ENCODE measurements around the gene EXOC5. TPM values are rescaled to one million over a fixed set of nuclear protein-coding genes. Genes with fewer than 3 reads are reported as not detected.
"Not testable (repeated sequence)": the region's sequence is repeated elsewhere in the genome, so short reads cannot be mapped to it uniquely, and the experiment has no call there.

Gene EXOC5
- total RNA-seq, 1 donor from 2014 or later, result 79.7 TPM

DNA sequence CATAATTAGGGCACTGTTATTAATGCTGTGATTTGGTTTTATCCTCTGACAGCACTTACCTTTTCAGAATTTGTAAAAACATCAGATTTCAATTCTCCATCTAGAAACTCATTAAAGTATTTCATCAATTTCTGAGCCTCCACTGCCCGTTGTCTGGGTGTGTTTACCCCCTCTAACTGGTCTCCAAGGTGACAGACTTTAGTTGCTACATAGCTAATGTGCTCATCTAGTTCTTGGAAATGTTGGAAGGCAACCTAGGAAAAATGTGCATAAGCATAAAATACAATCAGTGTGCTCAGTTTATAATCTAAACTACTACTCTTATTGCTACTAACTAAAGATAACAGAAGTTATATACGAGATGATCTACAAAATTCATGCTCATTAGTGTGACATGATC is 24.6 kb downstream of the EXOC5 start:
- H3K36me3 Mint-ChIP-seq (ENCODE audit: low read depth), result peaks cover 26% of the 10 kb centered on the region
- DNase-seq (ENCODE audit: low spot score), result no peak
- intact Hi-C loops (cut with micrococcal nuclease), result no loop called here
- no peak overlapping the region for H3K27ac Mint-ChIP-seq
- H3K27me3 Mint-ChIP-seq (ENCODE audit: low read depth), result no peaks in the 10 kb centered on the region
- H3K9me3 Mint-ChIP-seq, result no peaks in the 10 kb centered on the region
- H3K4me3 Mint-ChIP-seq (ENCODE audit: low read depth), result no peak overlapping the region
- H3K4me1 Mint-ChIP-seq (ENCODE audit: low read depth), result peaks cover 2% of the 10 kb centered on the region

DNA sequence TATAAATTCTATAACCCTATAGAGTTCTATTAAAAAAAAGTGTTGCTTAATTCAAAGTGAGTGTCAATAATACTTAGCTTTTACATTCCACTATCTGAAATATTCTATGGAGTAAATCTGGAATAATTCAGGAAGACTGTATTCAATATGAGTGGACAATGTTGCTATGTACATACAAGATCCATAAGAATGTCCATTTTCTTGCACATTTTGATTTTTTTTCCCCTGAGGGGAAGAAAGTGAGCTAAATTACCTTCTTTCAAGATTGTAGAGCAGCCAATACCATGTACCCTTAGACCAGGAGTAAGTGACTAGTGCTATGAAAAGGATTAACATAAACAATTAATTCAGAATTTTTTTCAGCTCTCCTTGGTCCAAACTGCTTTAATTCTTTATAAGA is 25.4 kb downstream of the EXOC5 start:
- DNase-seq (ENCODE audit: low spot score), result no peak
- intact Hi-C loops (cut with micrococcal nuclease), result no loop called here
- peaks cover 26% of the 10 kb centered on the region for H3K36me3 Mint-ChIP-seq (ENCODE audit: low read depth)

DNA sequence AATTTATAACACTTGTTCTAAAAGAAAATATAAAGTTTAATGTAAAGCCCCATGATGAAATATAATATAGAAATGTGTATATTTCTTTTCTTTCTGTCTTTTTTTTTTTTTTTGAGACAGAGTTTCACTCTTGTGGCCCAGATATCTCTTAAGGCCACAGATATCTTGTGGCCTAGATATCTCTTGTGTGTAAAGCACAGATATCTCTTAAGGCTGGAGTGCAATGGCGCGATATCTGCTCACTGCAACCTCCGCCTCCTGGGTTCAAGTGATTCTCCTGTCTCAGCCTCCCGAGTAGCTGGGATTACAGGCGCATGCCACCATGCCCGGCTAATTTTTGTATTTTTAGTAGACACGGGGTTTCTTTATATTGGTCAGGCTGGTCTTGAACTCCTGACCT is 28.6 kb downstream of the EXOC5 start:
- H3K4me3 Mint-ChIP-seq (ENCODE audit: low read depth); H3K27ac Mint-ChIP-seq; intact Hi-C loops (cut with micrococcal nuclease); H3K4me1 Mint-ChIP-seq (ENCODE audit: low read depth); H3K9me3 Mint-ChIP-seq; H3K27me3 Mint-ChIP-seq (ENCODE audit: low read depth); DNase-seq (ENCODE audit: low spot score): not testable (repeated sequence)
- peaks cover 14% of the 10 kb centered on the region for H3K36me3 Mint-ChIP-seq (ENCODE audit: low read depth)

More for the DNA sequence above, 25.4 kb downstream of the EXOC5 start:
- H3K4me1 Mint-ChIP-seq (ENCODE audit: low read depth), result peaks cover 2% of the 10 kb centered on the region
- no peaks in the 10 kb centered on the region for H3K27me3 Mint-ChIP-seq (ENCODE audit: low read depth)
- no peaks in the 10 kb centered on the region for H3K9me3 Mint-ChIP-seq
- no peak overlapping the region for H3K4me3 Mint-ChIP-seq (ENCODE audit: low read depth)
- H3K27ac Mint-ChIP-seq, result no peak overlapping the region

DNA sequence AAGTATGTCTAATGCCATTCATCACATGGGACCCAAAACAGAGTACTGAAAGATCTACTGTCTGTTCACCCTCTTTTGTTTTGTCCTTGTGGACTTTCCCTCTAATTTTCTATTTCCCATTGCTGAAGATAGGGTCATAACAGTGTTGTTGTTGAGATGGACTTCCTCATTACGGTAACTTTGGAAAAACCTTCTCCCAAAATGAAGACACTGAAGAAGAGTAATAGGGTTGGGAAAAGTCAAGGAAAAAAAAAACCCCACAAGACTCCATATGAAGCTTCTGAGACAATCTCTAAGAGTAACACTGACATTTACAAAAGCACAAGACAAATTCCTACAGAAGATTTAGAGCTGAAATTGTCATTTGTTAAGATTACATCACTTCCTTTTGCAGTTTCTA is 36.7 kb downstream of the EXOC5 start:
- H3K9me3 Mint-ChIP-seq, result peaks cover 8% of the 10 kb centered on the region
- peaks cover 49% of the 10 kb centered on the region for H3K36me3 Mint-ChIP-seq (ENCODE audit: low read depth)
- no peak for DNase-seq (ENCODE audit: low spot score)
- intact Hi-C loops (cut with micrococcal nuclease), result no loop called here
- H3K4me3 Mint-ChIP-seq (ENCODE audit: low read depth), result no peak overlapping the region
- H3K27ac Mint-ChIP-seq, result no peak overlapping the region
- H3K27me3 Mint-ChIP-seq (ENCODE audit: low read depth), result no peaks in the 10 kb centered on the region
- H3K4me1 Mint-ChIP-seq (ENCODE audit: low read depth), result peaks cover 4% of the 10 kb centered on the region

DNA sequence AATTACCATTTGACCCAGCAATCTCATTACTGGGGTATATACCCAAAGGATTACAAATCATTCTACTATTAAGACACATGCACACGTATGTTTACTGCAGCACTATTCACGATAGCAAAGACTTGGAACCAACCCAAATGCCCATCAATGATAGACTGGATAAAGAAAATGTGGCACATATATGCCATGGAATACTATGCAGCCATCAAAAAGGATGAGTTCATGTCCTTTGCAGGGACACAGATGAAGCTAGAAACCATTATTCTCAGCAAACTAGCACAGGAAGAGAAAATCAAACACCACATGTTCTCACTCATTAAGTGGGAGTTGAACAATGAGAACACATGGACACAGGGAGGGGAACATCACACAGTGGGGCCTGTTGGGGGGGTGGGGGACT is 40.4 kb downstream of the EXOC5 start:
- peaks cover 59% of the 10 kb centered on the region for H3K36me3 Mint-ChIP-seq (ENCODE audit: low read depth)
- H3K4me1 Mint-ChIP-seq (ENCODE audit: low read depth); intact Hi-C loops (cut with micrococcal nuclease); H3K27me3 Mint-ChIP-seq (ENCODE audit: low read depth); H3K9me3 Mint-ChIP-seq; H3K4me3 Mint-ChIP-seq (ENCODE audit: low read depth); H3K27ac Mint-ChIP-seq; DNase-seq (ENCODE audit: low spot score): not testable (repeated sequence)

DNA sequence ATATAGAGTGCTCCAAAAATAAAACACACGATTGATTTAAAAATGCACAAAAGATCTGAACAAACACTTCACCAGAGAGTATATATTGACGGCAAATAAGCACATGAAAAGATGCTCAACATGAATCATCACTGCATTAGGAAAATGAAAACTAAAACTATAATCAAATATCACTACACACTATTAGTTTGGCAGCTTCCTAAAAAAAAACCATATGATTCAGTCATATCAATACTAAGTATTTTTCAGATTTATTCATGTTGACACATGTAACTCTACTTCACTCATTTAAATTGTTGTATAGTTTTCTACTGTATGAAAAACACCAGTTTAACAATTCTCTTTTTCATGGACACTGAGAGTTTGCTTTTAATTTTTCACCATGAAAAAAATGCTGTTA is 41.6 kb downstream of the EXOC5 start:
- Mint-ChIP-seq H3K4me3 (ENCODE audit: low read depth) (no peak overlapping the region), H3K9me3 (peaks cover 8% of the 10 kb centered on the region), H3K27ac (no peak overlapping the region), H3K4me1 (ENCODE audit: low read depth) (peaks cover 2% of the 10 kb centered on the region), H3K36me3 (ENCODE audit: low read depth) (peaks cover 55% of the 10 kb centered on the region), H3K27me3 (ENCODE audit: low read depth) (no peaks in the 10 kb centered on the region)
- intact Hi-C loops (cut with micrococcal nuclease), result no loop called here
- no peak for DNase-seq (ENCODE audit: low spot score)

DNA sequence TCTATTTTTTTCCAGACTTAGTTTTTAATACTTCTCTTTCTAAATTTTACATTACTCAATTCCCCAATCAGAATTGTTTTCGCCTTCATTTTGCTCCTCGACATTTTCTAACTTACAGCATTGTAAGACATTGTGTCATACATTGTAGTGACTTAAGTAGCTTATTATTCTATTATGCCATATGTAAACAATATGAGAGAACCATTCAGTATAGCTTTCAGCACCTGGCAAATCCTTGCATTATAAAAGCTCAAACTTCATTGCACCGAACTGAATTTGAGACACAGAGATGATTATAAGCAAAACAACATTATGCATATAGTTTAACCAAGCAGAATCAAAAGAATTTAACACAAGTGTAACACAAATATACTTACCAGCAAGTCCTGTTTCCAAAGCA is 46.8 kb downstream of the EXOC5 start:
- no peak overlapping the region for H3K4me3 Mint-ChIP-seq (ENCODE audit: low read depth)
- no peaks in the 10 kb centered on the region for H3K27me3 Mint-ChIP-seq (ENCODE audit: low read depth)
- DNase-seq (ENCODE audit: low spot score), result no peak
- intact Hi-C loops (cut with micrococcal nuclease), result no loop called here
- H3K27ac Mint-ChIP-seq, result no peak overlapping the region
- H3K36me3 Mint-ChIP-seq (ENCODE audit: low read depth), result peaks cover 43% of the 10 kb centered on the region
- no peaks in the 10 kb centered on the region for H3K4me1 Mint-ChIP-seq (ENCODE audit: low read depth)
- no peaks in the 10 kb centered on the region for H3K9me3 Mint-ChIP-seq

DNA sequence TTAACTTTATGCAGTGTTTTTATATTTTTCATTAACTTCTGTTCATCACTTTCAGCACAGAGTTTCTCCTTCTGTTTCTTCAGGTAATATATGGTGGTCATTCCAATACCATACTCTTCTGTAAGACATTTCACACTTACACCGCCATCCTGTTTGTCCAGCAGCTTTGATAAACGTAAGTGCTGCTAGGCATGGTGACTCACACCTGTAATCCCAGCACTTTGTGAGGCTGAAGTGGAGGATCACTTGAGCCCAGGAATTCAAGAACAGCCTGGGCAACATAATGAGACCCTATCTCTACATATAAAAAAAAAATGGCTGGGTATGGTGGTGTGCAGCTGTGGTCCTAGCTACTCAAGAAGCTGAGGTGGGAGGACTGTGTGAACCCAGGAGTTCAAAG is 55.8 kb downstream of the EXOC5 start:
- intact Hi-C loops (cut with micrococcal nuclease), result no loop called here
- no peaks in the 10 kb centered on the region for H3K27me3 Mint-ChIP-seq (ENCODE audit: low read depth)

DNA sequence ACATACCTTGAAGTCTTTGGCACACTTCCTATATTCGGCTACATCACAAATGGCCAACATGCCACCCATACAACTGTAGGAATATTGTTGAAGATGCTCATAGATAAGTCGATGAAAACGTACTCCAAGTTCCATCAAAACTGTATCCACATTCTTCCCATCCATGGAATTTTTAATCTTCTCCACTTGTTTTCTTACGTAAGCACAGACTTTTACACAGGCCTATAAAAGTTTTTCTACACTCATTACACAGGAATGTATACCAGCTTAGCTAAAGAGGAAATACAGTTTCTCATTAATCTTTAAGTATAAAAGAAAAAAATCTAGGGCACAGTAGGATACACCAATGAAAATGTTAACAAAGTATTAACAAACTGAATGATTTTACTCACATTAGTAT is 59.1 kb downstream of the EXOC5 start:
- H3K9me3 Mint-ChIP-seq, result no peaks in the 10 kb centered on the region

More for the DNA sequence above, 55.8 kb downstream of the EXOC5 start:
- no peak overlapping the region for H3K4me3 Mint-ChIP-seq (ENCODE audit: low read depth)
- no peaks in the 10 kb centered on the region for H3K4me1 Mint-ChIP-seq (ENCODE audit: low read depth)
- DNase-seq (ENCODE audit: low spot score), result no peak
- H3K36me3 Mint-ChIP-seq (ENCODE audit: low read depth), result peaks cover 58% of the 10 kb centered on the region
- H3K27ac Mint-ChIP-seq, result no peak overlapping the region
- H3K9me3 Mint-ChIP-seq, result no peaks in the 10 kb centered on the region

DNA sequence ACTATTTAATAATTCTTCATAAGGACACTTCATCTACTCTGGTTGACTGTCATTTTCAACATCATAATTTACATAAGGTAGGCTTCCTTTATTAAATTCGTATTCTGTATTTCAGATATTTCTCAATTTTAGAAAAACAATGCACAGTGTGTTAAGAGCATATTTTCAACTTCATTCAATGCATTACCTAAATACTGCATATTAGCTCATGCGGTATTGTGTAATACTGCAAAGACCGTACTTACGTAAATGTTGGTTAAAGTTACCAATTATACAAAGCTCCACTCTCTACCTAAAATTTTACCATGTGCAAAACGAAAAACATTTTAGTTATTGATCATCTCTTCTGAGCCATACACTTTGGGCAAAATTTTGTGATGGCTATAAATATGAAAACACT is 62.8 kb downstream of the EXOC5 start:
- no peaks in the 10 kb centered on the region for H3K4me1 Mint-ChIP-seq (ENCODE audit: low read depth)
- H3K27ac Mint-ChIP-seq, result no peak overlapping the region
- intact Hi-C loops (cut with micrococcal nuclease), result no loop called here
- no peak overlapping the region for H3K4me3 Mint-ChIP-seq (ENCODE audit: low read depth)
- no peaks in the 10 kb centered on the region for H3K27me3 Mint-ChIP-seq (ENCODE audit: low read depth)
- no peaks in the 10 kb centered on the region for H3K9me3 Mint-ChIP-seq
- no peak for DNase-seq (ENCODE audit: low spot score)
- peaks cover 18% of the 10 kb centered on the region for H3K36me3 Mint-ChIP-seq (ENCODE audit: low read depth)

More for the DNA sequence above, 59.1 kb downstream of the EXOC5 start:
- Mint-ChIP-seq H3K27me3 (ENCODE audit: low read depth) (no peaks in the 10 kb centered on the region), H3K27ac (no peak overlapping the region), H3K36me3 (ENCODE audit: low read depth) (peaks cover 35% of the 10 kb centered on the region), H3K4me3 (ENCODE audit: low read depth) (no peak overlapping the region), H3K4me1 (ENCODE audit: low read depth) (no peaks in the 10 kb centered on the region)
- no peak for DNase-seq (ENCODE audit: low spot score)
- intact Hi-C loops (cut with micrococcal nuclease), result no loop called here

DNA sequence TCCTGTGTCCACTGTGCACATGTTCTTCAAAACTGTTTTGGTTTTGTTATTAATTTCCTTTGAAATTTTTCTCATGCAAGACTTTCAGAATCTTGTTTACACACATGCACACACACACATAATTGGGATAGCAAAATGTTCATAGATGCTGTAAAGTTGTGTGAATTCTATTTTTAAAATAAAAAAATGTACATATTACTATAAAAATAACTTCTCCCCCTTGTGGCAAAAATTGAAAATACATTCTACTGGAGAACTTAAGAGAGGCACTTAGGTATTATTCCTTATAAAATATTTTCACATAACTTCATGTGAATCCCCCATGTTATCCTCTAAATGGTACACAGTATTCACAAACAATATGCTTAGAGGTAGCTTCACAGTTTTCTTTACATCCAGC is 66.0 kb downstream of the EXOC5 start:
- H3K36me3 Mint-ChIP-seq (ENCODE audit: low read depth); H3K4me1 Mint-ChIP-seq (ENCODE audit: low read depth); H3K9me3 Mint-ChIP-seq; H3K27me3 Mint-ChIP-seq (ENCODE audit: low read depth); H3K4me3 Mint-ChIP-seq (ENCODE audit: low read depth); intact Hi-C loops (cut with micrococcal nuclease); H3K27ac Mint-ChIP-seq; DNase-seq (ENCODE audit: low spot score): not testable (repeated sequence)

DNA sequence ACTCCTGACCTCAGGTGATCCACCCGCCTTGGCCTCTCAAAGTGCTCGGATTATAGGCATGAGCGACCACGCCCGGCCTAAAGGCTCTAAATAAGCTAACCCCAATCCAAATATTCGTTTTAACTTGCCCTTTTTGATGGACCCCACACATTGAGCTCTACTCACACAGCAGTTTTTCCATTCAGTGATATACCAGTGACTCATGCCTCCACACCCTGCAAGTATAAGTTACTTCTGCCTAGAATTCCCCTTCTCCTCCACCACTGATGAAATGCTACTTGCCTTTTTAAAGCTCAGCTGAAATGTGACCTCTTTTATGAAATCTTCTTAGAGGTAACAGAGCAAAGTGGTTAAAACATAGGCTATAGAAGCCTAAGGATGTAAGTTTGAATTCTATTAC is 68.8 kb downstream of the EXOC5 start:
- Mint-ChIP-seq H3K36me3 (ENCODE audit: low read depth) (no peaks in the 10 kb centered on the region), H3K4me3 (ENCODE audit: low read depth) (no peak overlapping the region), H3K27ac (no peak overlapping the region)

DNA sequence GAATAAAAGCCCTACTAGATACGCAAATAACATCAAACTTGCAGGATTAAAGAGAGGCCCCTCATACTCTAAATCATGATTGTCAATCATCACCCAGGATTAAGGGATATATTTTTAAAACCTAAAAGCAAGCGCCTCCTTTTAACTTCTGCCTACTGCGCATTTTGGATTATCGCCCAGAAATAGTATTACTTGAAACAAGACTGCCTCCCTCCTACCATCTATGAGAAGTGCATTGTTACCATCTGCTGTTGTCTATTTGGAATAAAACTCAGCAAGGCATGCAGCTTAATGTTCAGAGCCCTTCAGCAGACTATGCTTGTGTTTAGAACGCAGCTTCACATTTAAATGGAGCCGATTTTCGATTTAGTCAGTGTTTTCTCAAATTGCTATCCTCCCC is 79.6 kb downstream of the EXOC5 start:
- intact Hi-C loops (cut with micrococcal nuclease), result no loop called here
- Mint-ChIP-seq H3K4me3 (ENCODE audit: low read depth) (no peak overlapping the region), H3K27me3 (ENCODE audit: low read depth) (peaks cover 37% of the 10 kb centered on the region), H3K4me1 (ENCODE audit: low read depth) (no peaks in the 10 kb centered on the region), H3K9me3 (no peaks in the 10 kb centered on the region), H3K36me3 (ENCODE audit: low read depth) (no peaks in the 10 kb centered on the region), H3K27ac (no peak overlapping the region)
- DNase-seq (ENCODE audit: low spot score), result no peak

More for the DNA sequence above, 68.8 kb downstream of the EXOC5 start:
- Mint-ChIP-seq H3K27me3 (ENCODE audit: low read depth) (peaks cover 6% of the 10 kb centered on the region), H3K9me3 (no peaks in the 10 kb centered on the region), H3K4me1 (ENCODE audit: low read depth) (no peaks in the 10 kb centered on the region)
- intact Hi-C loops (cut with micrococcal nuclease), result no loop called here
- no peak for DNase-seq (ENCODE audit: low spot score)

Measured in activated T-helper 2 cell treated with anti-CD3 and anti-CD28 coated beads, Interferon-gamma antibody, Interleukin-2, Interleukin-4, amounts not matched to agents 10 μg/mL and 5 μg/mL and 100 μg/mL, durations not matched to agents 14 hours and 24 hours and 36 hours (primary cell).